GM19467 (cell line): ENCODE data around the gene STX7.
A peak's percentile ranks its signal among the peaks of the same experiment; 100 is the strongest.
"Not testable (repeated sequence)": the region's sequence is repeated elsewhere in the genome, so short reads cannot be mapped to it uniquely, and the experiment has no call there.

Source experiments
- ATAC-seq: cut with Tn5 transposase; IDR thresholded peaks from one replicate; pipeline ENCODE4 v1.9.1; 2021; ENCODE audit warnings: mild to moderate bottlenecking, moderate library complexity; ENCODE audit not compliant: unreplicated experiment

Gene STX7, protein sequence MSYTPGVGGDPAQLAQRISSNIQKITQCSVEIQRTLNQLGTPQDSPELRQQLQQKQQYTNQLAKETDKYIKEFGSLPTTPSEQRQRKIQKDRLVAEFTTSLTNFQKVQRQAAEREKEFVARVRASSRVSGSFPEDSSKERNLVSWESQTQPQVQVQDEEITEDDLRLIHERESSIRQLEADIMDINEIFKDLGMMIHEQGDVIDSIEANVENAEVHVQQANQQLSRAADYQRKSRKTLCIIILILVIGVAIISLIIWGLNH

GRCh38 chr6:132512638-132513632 lies at the start of gene STX7:
Gene STX7, minus strand, starts transcription at chr6:132513116. Its CDS starts 9,586 bp downstream, at chr6:132503530.
- peak; percentile 89 for ATAC-seq

- not testable (repeated sequence) for ATAC-seq
Measured at GRCh38 chr6:132560087-132560486, 47.2 kb upstream of the STX7 start.

DNA sequence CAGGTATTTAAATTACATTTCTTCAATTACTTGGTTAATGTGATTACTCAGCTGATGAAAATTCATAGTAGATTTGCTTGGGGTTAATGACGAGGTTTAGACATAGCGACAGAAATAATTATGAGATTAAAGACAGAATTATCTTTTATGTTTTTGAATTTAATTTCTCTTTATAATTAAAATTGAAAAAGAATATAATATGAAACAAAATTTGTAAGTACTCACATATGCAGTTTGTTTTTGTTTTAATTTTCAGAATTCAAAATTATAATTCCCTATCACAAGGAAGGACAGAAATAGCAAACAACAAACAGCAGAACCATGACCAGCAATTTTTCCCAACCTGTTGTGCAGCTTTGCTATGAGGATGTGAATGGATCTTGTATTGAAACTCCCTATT lies 39.5 kb upstream of the STX7 start, which contains the start of gene TAAR8:
TSS of gene TAAR8 (plus strand) at position 301 of the 400 bp plus-strand sequence. CDS start at position 322, 21 bp downstream.
- ATAC-seq: no peak

GRCh38 chr6:132551214-132551613 lies 38.3 kb upstream of the STX7 start:
- no peak for ATAC-seq

DNA sequence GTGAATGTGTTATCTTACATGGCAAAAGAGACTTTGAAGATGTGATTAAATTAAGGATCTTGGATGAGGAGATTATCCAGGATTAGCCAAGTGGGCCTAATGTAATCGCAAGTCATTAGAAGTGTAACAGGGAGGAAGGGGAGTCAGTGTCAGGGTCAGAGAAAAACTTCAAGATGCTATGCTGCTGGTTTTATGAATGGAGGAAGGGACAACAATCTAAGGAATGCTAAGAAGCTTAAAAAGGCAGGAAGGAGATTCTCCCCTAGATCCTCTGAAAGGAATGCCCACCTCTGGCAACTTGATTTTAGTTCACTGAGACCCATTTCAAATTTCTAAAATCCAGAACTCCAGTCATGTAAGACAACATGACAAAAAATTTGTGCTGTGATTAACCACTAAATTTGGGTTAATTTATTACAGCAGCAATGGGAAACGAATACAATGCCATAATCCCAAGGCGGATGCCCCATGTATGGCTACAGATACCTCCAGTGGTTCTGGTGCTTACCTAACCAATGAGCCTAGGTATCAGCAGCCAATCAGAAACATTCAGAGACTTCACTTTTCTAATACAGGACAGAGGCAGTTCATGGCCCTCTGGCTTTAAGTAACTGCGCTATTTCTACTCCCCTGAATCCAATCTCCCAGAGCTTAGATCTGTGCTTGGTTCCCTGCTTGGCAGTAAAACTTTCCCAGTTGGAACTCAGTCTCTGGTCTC lies 36.0 kb upstream of the STX7 start:
- ATAC-seq: no peak

GRCh38 chr6:132544826-132545225 lies 31.9 kb upstream of the STX7 start:
- no peak for ATAC-seq

GRCh38 chr6:132537977-132538376 lies 25.1 kb upstream of the STX7 start, which contains the start of gene TAAR9:
Gene TAAR9, plus strand, starts transcription at chr6:132538277. Its CDS starts 13 bp downstream, at chr6:132538290.
- ATAC-seq: no peak

GRCh38 chr6:132537145-132537544 lies 24.2 kb upstream of the STX7 start:
- ATAC-seq: no peak

GRCh38 chr6:132534546-132534945 lies 21.6 kb upstream of the STX7 start:
- not testable (repeated sequence) for ATAC-seq

DNA sequence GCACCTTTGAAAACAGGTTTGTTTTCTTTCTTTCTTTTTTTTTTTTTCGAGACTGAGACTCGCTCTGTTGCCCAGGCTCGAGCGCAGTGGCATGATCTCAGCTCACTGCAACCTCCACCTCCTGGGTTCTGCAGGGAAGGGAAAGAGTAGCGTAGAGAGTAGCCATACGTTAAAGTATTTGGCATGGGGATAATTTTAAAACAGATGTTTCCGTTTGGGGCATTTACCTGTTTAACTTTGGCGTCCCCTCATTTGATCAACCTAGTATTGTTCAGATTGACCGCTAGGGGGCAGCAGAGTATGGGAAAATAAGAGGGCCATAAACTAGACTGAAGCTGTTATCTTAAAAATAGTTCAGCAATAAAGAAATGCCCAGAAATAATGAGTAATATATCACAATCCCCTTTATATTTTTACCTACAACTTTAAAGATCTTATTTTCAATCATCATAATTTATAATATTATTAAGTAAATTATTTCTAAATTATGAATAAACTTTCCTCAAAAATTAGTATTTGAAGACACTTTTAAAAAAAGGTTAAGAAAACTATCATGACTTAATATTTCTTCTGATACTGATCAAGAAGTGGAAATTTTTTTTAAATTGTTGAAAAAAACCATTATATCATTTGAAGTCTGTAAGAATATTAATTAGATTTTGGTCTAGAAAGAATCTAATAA lies 17.5 kb upstream of the STX7 start:
- ATAC-seq: peak; percentile 92

DNA sequence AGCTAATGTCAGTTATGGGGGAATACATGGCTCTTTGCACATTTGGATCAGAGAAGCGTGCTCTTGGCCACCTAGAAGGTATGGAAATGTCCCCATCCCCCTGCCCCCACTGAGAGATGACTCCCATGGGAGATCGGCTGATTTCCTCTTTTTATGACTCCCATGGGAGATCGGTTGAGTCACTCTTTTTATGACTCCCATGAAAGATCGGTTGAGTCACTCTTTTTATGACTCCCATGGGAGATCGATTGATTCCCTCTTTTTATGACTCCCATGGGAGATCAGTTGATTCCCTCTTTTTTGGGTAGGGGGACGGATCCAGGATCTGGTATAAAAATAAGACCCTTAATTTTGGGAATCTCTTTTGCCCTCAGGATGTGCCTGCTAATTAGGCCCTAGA lies 14.9 kb upstream of the STX7 start:
- ATAC-seq: no peak

DNA sequence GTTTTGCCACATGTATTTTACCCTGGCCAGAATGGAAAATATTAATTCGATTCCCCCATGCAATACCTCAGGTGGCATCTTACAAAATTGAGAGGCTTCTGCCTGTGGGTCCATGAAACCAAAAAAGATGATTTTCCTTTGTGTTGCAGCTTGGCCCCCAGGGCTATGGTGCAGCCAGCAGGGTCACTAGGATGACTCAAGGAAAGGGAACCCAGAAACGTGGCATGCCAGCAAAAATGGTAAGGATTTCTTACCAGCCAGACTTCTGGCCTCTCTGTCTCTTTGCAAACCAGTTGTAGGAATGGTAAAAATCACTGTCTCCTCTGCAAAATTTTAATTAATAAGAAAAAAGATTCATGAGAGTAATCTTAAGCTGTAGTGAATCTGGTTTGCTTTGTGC lies 13.5 kb upstream of the STX7 start:
- ATAC-seq: no peak

DNA sequence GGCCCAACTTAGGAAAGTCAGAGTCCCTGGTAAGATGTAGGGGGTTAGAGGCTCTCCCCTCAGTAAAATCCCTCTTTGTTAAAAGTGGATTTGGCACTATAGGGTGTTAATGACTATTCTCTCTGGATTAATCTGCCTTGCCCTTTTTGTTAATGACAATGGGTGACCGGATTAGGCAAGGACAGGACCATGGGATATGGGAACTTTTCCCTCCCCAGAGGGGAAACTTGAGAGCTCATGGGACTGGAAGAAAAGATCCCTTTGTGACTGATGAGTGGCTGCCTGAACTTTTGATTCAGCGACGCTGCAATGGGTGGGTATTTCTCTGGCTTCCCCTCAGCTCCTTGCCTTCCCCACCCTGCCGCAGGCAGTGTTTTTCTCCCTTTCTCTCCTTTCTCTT lies 12.9 kb upstream of the STX7 start:
- no peak for ATAC-seq

GRCh38 chr6:132524646-132525045 lies 11.7 kb upstream of the STX7 start:
- ATAC-seq: no peak

DNA sequence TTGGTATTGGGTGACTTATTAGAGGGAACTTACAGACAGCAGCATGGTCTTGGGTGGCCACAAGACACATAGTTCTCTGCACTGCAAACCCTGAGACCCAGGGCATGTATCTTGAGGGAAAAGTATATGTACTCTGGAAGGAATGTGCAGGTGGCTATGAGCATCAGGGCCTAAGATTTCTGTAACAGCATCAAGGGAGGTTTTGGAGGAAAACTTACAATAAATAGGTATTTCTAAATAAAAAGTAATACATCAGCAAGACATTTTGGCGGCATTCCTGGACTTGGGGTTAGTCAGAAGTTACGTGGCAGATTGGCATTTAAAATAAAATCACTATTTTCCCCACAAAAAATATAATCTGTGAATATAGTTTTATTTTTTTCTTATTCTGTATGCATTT lies 8.0 kb upstream of the STX7 start:
- ATAC-seq: no peak

GRCh38 chr6:132515386-132515785 lies 2.5 kb upstream of the STX7 start:
- no peak for ATAC-seq

DNA sequence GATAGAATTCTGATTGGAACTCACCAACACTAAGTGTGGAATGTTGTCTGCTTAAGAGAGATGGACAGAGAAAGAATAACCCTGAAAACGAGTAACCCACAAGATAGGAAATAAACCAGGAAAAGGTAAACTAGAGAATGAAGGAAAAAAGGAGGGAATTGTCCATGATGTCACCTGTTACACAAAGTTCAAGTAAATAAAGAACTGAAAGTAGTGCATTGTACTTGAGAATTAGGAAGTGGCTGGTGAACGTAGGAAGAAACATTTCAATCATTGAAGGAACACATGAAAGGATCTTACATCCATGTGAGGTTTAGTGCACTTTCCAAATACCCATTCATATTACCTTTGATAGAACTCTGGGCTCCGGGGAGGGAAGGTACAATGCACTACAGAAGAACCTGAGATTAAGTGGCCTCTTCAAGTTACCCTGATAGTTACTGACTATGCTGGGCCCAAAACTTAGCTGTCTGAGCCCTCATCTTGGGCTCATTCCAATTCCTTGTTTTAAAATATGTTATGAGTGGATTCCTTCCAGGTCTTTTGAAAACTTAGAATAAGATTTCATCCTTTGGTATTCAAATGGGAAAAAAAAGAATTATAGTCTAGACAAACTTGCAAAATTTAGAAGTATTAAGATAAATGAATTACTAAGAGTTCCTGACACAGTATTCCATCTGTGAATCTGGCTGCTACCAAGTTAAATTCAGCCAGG lies 1.1 kb upstream of the STX7 start:
- no peak for ATAC-seq

GRCh38 chr6:132512342-132512637 lies 626 bp downstream of the STX7 start:
- no peak for ATAC-seq

- no peak for ATAC-seq
Measured at GRCh38 chr6:132511831-132512220, 1.1 kb downstream of the STX7 start.

DNA sequence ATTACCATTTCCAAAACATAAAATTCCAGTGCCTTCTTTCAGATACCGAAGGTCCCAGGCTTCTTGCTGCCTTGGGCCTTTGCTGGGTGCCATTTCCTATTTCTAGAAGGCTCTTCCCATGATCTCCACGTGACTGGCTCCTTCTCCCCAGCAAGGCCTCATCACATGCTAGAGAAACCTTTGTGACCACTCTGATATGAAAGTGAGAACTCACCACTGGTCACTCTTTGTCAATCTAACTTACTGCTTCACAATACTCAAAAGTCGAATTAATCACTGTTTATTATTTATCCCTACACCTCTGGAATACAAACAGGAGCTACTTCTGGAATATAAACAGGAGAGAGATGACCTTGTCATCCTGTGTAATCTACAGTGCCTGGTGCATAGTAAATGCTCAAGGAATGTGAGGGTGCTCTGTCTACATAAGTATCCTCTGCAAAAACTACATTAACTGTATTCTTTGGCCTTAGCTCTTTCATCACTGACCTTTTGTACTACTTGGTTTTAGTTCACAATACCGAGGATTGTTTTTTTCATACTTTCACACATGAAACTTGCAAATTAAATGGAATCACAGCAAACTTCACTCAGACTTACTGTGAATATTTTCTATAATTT lies 1.6 kb downstream of the STX7 start:
- no peak for ATAC-seq
